GM21360 (cell line): ENCODE data around the gene TSR3.

Experiments
- ATAC-seq: cut with Tn5 transposase; IDR thresholded peaks from one replicate; pipeline ENCODE4 v1.9.1; 2021; ENCODE audit warnings: mild to moderate bottlenecking, moderate library complexity; ENCODE audit not compliant: unreplicated experiment

Gene TSR3

GRCh38 chr16:1355591-1355990, 3.9 kb upstream of the TSR3 start:
- ATAC-seq, result no peak

- no peak for ATAC-seq
Measured at GRCh38 chr16:1354815-1355540, 3.3 kb upstream of the TSR3 start.

- ATAC-seq, result peak; percentile 18
Measured at GRCh38 chr16:1351215-1351581, 480 bp downstream of the TSR3 start.

- ATAC-seq, result no peak
Measured at GRCh38 chr16:1350691-1351090, 987 bp downstream of the TSR3 start.

- no peak for ATAC-seq
Measured at GRCh38 chr16:1349951-1350350, 1.7 kb downstream of the TSR3 start.

- no peak for ATAC-seq
Measured at GRCh38 chr16:1349351-1349750, 2.3 kb downstream of the TSR3 start.

GRCh38 chr16:1348926-1349325, 2.8 kb downstream of the TSR3 start:
- no peak for ATAC-seq

- ATAC-seq, result no peak
Measured at GRCh38 chr16:1348441-1348840, 3.2 kb downstream of the TSR3 start.

GRCh38 chr16:1347962-1348361, 3.7 kb downstream of the TSR3 start:
- ATAC-seq, result no peak

GRCh38 chr16:1347286-1347855, 4.3 kb downstream of the TSR3 start:
- no peak for ATAC-seq

GRCh38 chr16:1346422-1347285, 5.0 kb downstream of the TSR3 start:
- no peak for ATAC-seq

- ATAC-seq, result no peak
Measured at GRCh38 chr16:1345651-1346421, 5.8 kb downstream of the TSR3 start.

GRCh38 chr16:1345087-1345486, 6.6 kb downstream of the TSR3 start:
- no peak for ATAC-seq

- ATAC-seq, result no peak
Measured at GRCh38 chr16:1344499-1344898, 7.2 kb downstream of the TSR3 start.

GRCh38 chr16:1343428-1344242, 8.0 kb downstream of the TSR3 start:
- no peak for ATAC-seq

GRCh38 chr16:1342526-1343427, 8.9 kb downstream of the TSR3 start:
- peak; percentile 85 for ATAC-seq

- no peak for ATAC-seq
Measured at GRCh38 chr16:1341495-1342420, 9.9 kb downstream of the TSR3 start.
